SH-SY5Y (cell line): Measurements from ENCODE around the gene EFR3B.

Experiments
- GATA2 ChIP-seq: IDR thresholded peaks from 2 replicates; pipeline ENCODE4 v1.6.1; 2011; ENCODE audit warnings: mild to moderate bottlenecking, low read depth, low read length
- GATA3 ChIP-seq: IDR thresholded peaks from 2 replicates; pipeline ENCODE4 v1.6.1; 2011; ENCODE audit warnings: low read depth, mild to moderate bottlenecking, low read length, moderate library complexity

DNA sequence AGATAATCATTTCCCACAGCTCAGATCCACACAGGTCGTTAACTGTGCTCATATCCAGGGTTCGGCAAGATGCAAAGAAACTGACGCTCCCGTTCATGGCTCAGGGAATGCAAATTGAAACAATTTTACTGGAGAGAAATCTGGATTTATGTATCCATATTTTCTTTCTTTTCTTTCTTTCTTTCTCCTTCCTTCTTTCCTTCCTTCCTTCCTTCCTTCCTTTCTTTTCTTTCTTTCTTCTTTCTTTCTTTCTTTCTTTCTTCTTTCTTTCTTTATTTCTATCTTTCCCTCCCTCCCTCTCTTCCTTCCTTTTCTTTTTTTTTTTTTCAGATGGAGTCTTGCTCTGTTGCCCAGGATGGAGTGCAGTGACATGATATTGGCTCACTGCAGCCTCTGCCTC lies 146.5 kb downstream of the EFR3B start:
- TF ChIP-seq GATA3 (no peak), GATA2 (no peak)
